HepG2 (cell line): ENCODE results near the gene SCFD2. TPM values are rescaled to one million over a fixed set of nuclear protein-coding genes. Genes with fewer than 3 reads are reported as not detected.

Source experiments
- ATAC-seq: fragments of 200-7000 bp; cut with Tn5 transposase; 3 replicates; pipeline ENCODE4 v1.9.1; 2020; ENCODE audit warnings: mild to moderate bottlenecking, moderate library complexity
- BruUV-seq: library from RNA; stranded (reverse); fragments of 400-500 nt; replicated peaks from 2 replicates; lab custom pipeline; 2021; lab: Mats Ljungman, UMichigan
- CTCF ChIA-PET: fragments of 300-600 bp; formaldehyde crosslinking; extraction: SDS; loops from one replicate; lab custom pipeline; 2021; ENCODE audit warnings: low total read pairs, inconsistent platforms, low intra/inter-chr PET ratio; lab: Yijun Ruan, JAX
- POLR2A ChIA-PET: fragments of 350-600 bp; sonication (Branson Sonifier 250); formaldehyde crosslinking; loops from one replicate; lab custom pipeline; 2020; ENCODE audit warnings: antibody characterized with exemption, inconsistent platforms; lab: Yijun Ruan, JAX
- DNase-seq: peaks from one replicate; pipeline ENCODE4 v3.0.0-alpha.2; 2015; ENCODE audit warnings: low spot score
- FAIRE-seq: peaks from 3 replicates; lab custom pipeline; 2011; peaks lifted over from hg19 to GRCh38; lab: Jason Lieb, UNC
- H2AFZ ChIP-seq: one replicate; pipeline ENCODE4 v1.6.1; 2011; ENCODE audit warnings: low read length, inconsistent platforms
- H3K27ac ChIP-seq: fragments of 300-600 bp; 3 replicates; pipeline ENCODE4 v1.8.0; 2011; ENCODE audit warnings: mixed run types, mild to moderate bottlenecking, mixed read lengths, low read length, inconsistent platforms; ENCODE audit not compliant: insufficient read depth; ENCODE audit errors: extremely low read length
- H3K27me3 ChIP-seq, 2 experiments: fragments of 200-600 bp in 1 of 2; 2 replicates in 1 of 2; 3 replicates in 1 of 2; pipeline versions ENCODE4 v1.6.0 to v1.8.0; 2011; ENCODE audit warnings: low read length in 2 of 2, mild to moderate bottlenecking in 2 of 2, moderate library complexity in 2 of 2, inconsistent platforms in 1 of 2; ENCODE audit not compliant: insufficient read depth in 2 of 2, control insufficient read depth in 1 of 2
- H3K36me3 ChIP-seq, 2 experiments: fragments of 200-600 bp in 1 of 2; replicated peaks in 1 of 2; 2 replicates in 1 of 2; 3 replicates in 1 of 2; pipeline versions ENCODE4 v1.5.1 to v1.8.0; 2011; ENCODE audit warnings: low read length in 2 of 2, inconsistent platforms in 1 of 2; ENCODE audit not compliant: insufficient read depth in 2 of 2, control insufficient read depth in 1 of 2
- H3K4me1 ChIP-seq: 2 replicates; pipeline ENCODE4 v1.5.1; 2012; ENCODE audit warnings: low read length, inconsistent platforms; ENCODE audit not compliant: insufficient read depth
- H3K4me2 ChIP-seq: 2 replicates; pipeline ENCODE4 v1.6.0; 2011; ENCODE audit warnings: low read depth, low read length, inconsistent platforms
- H3K4me3 ChIP-seq, 3 experiments: fragments of 200-600 bp in 1 of 3; sonication (generic), shearing (Covaris generic) in 1 of 3; replicated peaks in 1 of 3; 2 replicates each; pipeline ENCODE4 v1.5.1; 2011 to 2016; ENCODE audit warnings: low read length in 3 of 3, inconsistent platforms in 2 of 3, low read depth in 2 of 3, mild to moderate bottlenecking in 2 of 3, control low read depth in 1 of 3, mixed read lengths in 1 of 3; ENCODE audit not compliant: insufficient read depth in 1 of 3
- H3K79me2 ChIP-seq: one replicate; pipeline ENCODE4 v1.6.1; 2011; ENCODE audit warnings: low read length, inconsistent platforms; ENCODE audit not compliant: insufficient read depth
- H3K9ac ChIP-seq: 2 replicates; pipeline ENCODE4 v1.6.0; 2011; ENCODE audit warnings: mild to moderate bottlenecking, low read depth, low read length, inconsistent platforms; ENCODE audit not compliant: insufficient read depth
- H3K9me3 ChIP-seq: 2 replicates; pipeline ENCODE4 v1.5.1; 2012; ENCODE audit warnings: mild to moderate bottlenecking, low read length
- H4K20me1 ChIP-seq: 2 replicates; pipeline ENCODE4 v1.6.0; 2011; ENCODE audit warnings: inconsistent platforms, mild to moderate bottlenecking, low read length, moderate library complexity; ENCODE audit not compliant: insufficient read depth
- BCLAF1 ChIP-seq: fragments of 450-650 bp; IDR thresholded peaks from 2 replicates; pipeline ENCODE4 v1.6.1; 2017; ENCODE audit warnings: mild to moderate bottlenecking
- IKZF4 ChIP-seq: sonication (generic); formaldehyde crosslinking; IDR thresholded peaks from 2 replicates; pipeline ENCODE4 v1.5.1; 2020; ENCODE audit warnings: borderline replicate concordance, mild to moderate bottlenecking, low read depth, missing genetic modification reagents; ENCODE audit errors: not compliant biosample characterization
- KAT8 ChIP-seq: IDR thresholded peaks from 2 replicates; pipeline ENCODE4 v1.6.1; 2016; ENCODE audit warnings: missing genetic modification reagents, missing compliant biosample characterization
- KLF9 ChIP-seq: IDR thresholded peaks from 2 replicates; pipeline ENCODE4 v1.6.1; 2016; ENCODE audit warnings: low read depth
- MAF1 ChIP-seq: sonication (generic); formaldehyde crosslinking; IDR thresholded peaks from 2 replicates; pipeline ENCODE4 v1.5.0; 2020; ENCODE audit warnings: missing genetic modification reagents, borderline replicate concordance
- NFYB ChIP-seq: sonication (generic); formaldehyde crosslinking; IDR thresholded peaks from 2 replicates; pipeline ENCODE4 v1.4.0; 2020; ENCODE audit warnings: missing genetic modification reagents
- RXRB ChIP-seq: IDR thresholded peaks from 2 replicates; pipeline ENCODE4 v1.6.1; 2016; ENCODE audit warnings: borderline replicate concordance, missing genetic modification reagents, missing compliant biosample characterization
- WIZ ChIP-seq: sonication (generic); formaldehyde crosslinking; IDR thresholded peaks from 2 replicates; pipeline ENCODE4 v1.5.1; 2020; ENCODE audit warnings: mild to moderate bottlenecking, missing genetic modification reagents
- ZBTB20 ChIP-seq: sonication (generic); formaldehyde crosslinking; IDR thresholded peaks from 2 replicates; pipeline ENCODE4 v1.8.1; 2023; ENCODE audit warnings: missing genetic modification reagents, low read depth, mild to moderate bottlenecking, borderline replicate concordance
- ZBTB33 ChIP-seq: sonication (generic); formaldehyde crosslinking; IDR thresholded peaks from 2 replicates; pipeline ENCODE4 v1.4.0; 2020; ENCODE audit warnings: missing genetic modification reagents
- ZBTB42 ChIP-seq: sonication (generic); formaldehyde crosslinking; IDR thresholded peaks from 2 replicates; pipeline ENCODE4 v1.5.0; 2020; ENCODE audit warnings: mild to moderate bottlenecking, missing genetic modification reagents
- ZNF260 ChIP-seq: sonication (generic); formaldehyde crosslinking; IDR thresholded peaks from 2 replicates; pipeline ENCODE4 v1.4.0; 2020; ENCODE audit warnings: missing genetic modification reagents, low read depth, mild to moderate bottlenecking, borderline replicate concordance
- ZNF354B ChIP-seq: sonication (generic); formaldehyde crosslinking; IDR thresholded peaks from 2 replicates; pipeline ENCODE4 v1.8.0; 2022; ENCODE audit warnings: mild to moderate bottlenecking, missing genetic modification reagents
- ZNF703 ChIP-seq: sonication (generic); formaldehyde crosslinking; IDR thresholded peaks from 2 replicates; pipeline ENCODE4 v1.5.1; 2020; ENCODE audit warnings: missing genetic modification reagents, mild to moderate bottlenecking, moderate library complexity, borderline replicate concordance
- ZNF772 ChIP-seq: sonication (generic); formaldehyde crosslinking; IDR thresholded peaks from 2 replicates; pipeline ENCODE4 v1.5.0; 2020; ENCODE audit warnings: mild to moderate bottlenecking, missing genetic modification reagents
- in situ Hi-C: cut with HindIII; loops from 2 replicates; pipeline ENCODE4 v1.10.0; 2017; ENCODE audit warnings: low pct_unique_long_range_greater_than_20kb; ENCODE audit not compliant: extremely low pct_ligation_motif_present
- intact Hi-C: fragments of 100-400 bp; cut with micrococcal nuclease; formaldehyde crosslinking; loops from one replicate; pipeline ENCODE4 v1.10.0; 2022; ENCODE audit not compliant: unreplicated experiment
- polyA plus RNA-seq, 8 experiments: library from polyadenylated mRNA; depleted of rRNA in 3 of 8; stranded (reverse) in 7 of 8; unstranded in 1 of 8; fragments of >200 nt; fragmentation: Illumina TruSeq in 4 of 8; extraction: Trizol in 4 of 8; gene quantifications; 2 replicates each; pipeline versions ENCODE4 v1.2.1 to v1.2.3, GENCODE V29; 2011 to 2016; ENCODE audit warnings: low read depth in 4 of 8, missing spikeins in 1 of 8, mixed read lengths in 1 of 8; ENCODE audit not compliant: insufficient read depth in 1 of 8
- total RNA-seq, 5 experiments: library from RNA; depleted of rRNA; stranded (reverse); fragments of >200 nt; fragmentation: Illumina TruSeq; extraction: Trizol; gene quantifications; 2 replicates each; pipeline ENCODE4 v1.2.3, GENCODE V29; 2016; ENCODE audit warnings: low read depth in 1 of 5

SCFD2 gene
- total and polyA plus RNA-seq, 2 of the 13 experiments (the other 11 are each of a cell fraction or from before 2014, with no cell fraction given): 4.6 to 15.6 TPM

GRCh38 chr4:52964011-52964410, 401.9 kb downstream of the SCFD2 start:
- Histone ChIP-seq H3K4me1 (no peaks in the 10 kb centered on the region), H3K36me3 (no peaks in the 10 kb centered on the region), H4K20me1 (no peaks in the 10 kb centered on the region), H3K9ac (no peak overlapping the region), H3K4me2 (no peak overlapping the region), H2AFZ (no peak overlapping the region), H3K27me3 (no peaks in the 10 kb centered on the region), H3K4me3 (no peak overlapping the region), H3K9me3 (no peaks in the 10 kb centered on the region), H3K79me2 (no peaks in the 10 kb centered on the region), H3K27ac (no peak overlapping the region)
- no peak for DNase-seq
- ATAC-seq: no peak
- FAIRE-seq: no peak
- in situ Hi-C loops (no loop called here), intact Hi-C loops (no loop called here)
- BruUV-seq: no TSS peak
- ChIA-PET POLR2A (no interaction called here), CTCF (no interaction called here)
- TF ChIP-seq ZBTB42 (CRISPR knock-in tag) (no peak), WIZ (CRISPR knock-in tag) (no peak), NFYB (CRISPR knock-in tag) (no peak), ZNF354B (CRISPR knock-in tag) (no peak), RXRB (CRISPR knock-in tag) (no peak), MAF1 (no peak), ZBTB33 (CRISPR knock-in tag) (no peak), IKZF4 (CRISPR knock-in tag) (no peak), BCLAF1 (no peak), ZBTB20 (no peak), KLF9 (CRISPR knock-in tag) (no peak), ZNF260 (CRISPR knock-in tag) (no peak), ZNF772 (no peak), ZNF703 (CRISPR knock-in tag) (no peak), KAT8 (no peak)
